Stimulated activated CD4-positive, alpha-beta T cell treated with anti-CD3 and anti-CD28 coated beads, Interleukin-2, amount 100 ng/mL, for 48 hours (primary cell): ENCODE measurements around the gene ANGEL2.
"Not testable (repeated sequence)": the region's sequence is repeated elsewhere in the genome, so short reads cannot be mapped to it uniquely, and the experiment has no call there.

ENCODE experiments used
- DNase-seq, 2 donors: peaks; one replicate each; pipeline ENCODE4 v3.0.0-alpha.2; 2020

ANGEL2 gene

GRCh38 chr1:212974711-212975110 is 41.0 kb downstream of the ANGEL2 start:
- no peak for DNase-seq

DNA sequence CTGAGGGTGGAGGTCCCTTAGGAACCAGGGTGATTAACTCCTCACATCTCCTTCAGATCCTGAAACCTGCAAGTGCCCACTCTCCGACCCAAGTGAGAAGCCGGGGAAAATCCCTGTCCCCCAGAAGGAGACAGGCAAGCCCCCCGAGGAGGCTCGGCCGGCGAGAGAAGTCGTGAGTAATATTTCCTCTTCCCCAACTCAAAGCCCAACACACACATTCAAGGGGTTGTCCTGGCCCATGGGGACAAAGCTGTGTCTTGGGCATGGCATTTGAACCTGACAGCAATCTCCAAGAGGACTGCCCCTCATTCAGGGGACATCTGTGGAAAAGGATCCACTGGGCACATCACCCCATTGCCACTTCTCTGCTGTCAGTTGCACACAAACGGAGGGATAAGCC is 41.8 kb downstream of the ANGEL2 start:
- DNase-seq = no peak

DNA sequence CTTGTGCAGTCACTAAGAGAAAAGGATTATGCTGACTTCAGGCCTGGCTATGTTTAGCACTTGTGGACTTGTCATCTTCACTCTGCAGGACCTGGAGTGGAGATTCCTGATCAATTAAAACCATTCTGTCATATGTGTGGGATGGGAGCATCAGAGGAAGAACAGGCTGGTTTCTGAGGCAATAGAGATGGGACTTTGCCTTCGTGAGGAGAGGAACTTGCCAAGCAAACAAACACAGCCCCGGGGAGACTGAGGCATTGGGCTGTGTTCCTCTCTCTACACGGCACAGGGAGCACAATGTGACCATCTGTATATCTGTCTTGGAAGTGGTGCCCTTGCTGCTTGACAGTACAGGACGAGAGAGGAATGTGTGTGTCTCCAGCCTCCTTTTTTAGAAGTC is 42.2 kb downstream of the ANGEL2 start:
- DNase-seq = no peak

- DNase-seq = no peak
Measured at GRCh38 chr1:212971312-212971711, 44.4 kb downstream of the ANGEL2 start.

GRCh38 chr1:212970085-212970484 is 45.6 kb downstream of the ANGEL2 start:
- DNase-seq = no peak

DNA sequence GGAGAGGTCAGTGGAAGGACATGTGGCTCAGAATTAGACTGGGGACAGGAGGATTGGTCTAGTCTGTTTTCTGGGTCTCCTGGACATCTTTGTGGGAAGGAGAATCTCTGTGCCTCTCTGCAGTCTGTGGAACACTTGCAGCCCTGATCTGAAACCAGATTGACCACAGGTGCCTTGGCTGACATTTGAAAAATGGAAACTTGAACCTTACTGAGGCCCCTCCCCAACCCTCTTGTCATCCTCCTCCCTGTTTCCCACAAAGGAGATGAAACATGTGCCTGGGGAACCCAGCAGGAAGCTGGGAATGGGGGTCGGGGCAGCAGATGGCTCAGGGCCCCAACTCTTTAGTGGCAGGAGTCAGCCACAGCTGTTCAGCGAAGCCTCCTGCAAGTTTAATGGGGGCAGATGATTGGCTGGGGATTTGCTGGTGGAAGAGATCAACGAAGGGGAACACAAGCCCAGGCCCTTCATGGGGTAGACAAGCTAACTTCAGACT is 47.3 kb downstream of the ANGEL2 start:
- no peak for DNase-seq

DNA sequence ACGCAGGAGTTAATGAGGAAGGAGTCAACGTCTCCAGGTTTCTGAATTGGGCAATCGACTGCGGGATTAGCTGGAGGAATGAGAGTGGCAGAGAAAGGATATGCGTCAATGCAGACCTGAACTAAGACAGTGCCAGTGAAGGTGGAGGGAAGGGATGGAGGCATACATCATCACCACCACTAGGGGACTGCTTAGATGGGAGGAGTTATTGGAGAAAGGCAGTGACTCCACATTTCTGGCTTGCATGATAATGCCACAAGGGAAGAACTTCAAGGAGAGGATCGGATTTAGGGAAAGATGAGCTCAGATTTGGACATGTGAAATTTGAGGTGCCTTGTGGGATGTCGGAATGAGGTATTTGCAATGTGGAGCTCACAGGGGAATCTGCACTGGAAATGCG is 47.9 kb downstream of the ANGEL2 start:
- DNase-seq = no peak

DNA sequence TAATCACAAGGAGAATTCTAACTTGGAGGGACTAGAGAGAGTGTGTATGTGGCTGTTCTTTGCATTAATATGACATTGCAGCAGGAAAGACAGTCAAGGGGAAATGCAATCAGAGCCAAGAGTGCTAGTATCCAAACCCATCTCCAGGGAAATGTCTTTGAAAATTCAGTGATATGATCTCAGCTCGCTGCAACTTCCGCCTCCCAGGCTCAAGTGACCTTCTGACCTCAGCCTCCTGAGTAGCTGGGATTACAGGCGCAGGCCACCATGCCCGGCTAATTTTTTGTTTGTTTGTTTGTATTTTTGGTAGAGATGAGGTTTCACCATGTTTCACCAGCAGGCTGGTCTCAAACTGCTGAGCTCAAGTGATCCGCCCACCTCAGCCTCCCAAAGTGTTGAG is 49.1 kb downstream of the ANGEL2 start:
- DNase-seq = no peak

- not testable (repeated sequence) for DNase-seq
Measured at GRCh38 chr1:212964993-212965392, 50.7 kb downstream of the ANGEL2 start.

- DNase-seq = no peak
Measured at GRCh38 chr1:212964102-212964501, 51.6 kb downstream of the ANGEL2 start.

GRCh38 chr1:212962509-212962908 is 53.2 kb downstream of the ANGEL2 start:
- no peak for DNase-seq

- DNase-seq = no peak
Measured at GRCh38 chr1:212960932-212961331, 54.7 kb downstream of the ANGEL2 start.

DNA sequence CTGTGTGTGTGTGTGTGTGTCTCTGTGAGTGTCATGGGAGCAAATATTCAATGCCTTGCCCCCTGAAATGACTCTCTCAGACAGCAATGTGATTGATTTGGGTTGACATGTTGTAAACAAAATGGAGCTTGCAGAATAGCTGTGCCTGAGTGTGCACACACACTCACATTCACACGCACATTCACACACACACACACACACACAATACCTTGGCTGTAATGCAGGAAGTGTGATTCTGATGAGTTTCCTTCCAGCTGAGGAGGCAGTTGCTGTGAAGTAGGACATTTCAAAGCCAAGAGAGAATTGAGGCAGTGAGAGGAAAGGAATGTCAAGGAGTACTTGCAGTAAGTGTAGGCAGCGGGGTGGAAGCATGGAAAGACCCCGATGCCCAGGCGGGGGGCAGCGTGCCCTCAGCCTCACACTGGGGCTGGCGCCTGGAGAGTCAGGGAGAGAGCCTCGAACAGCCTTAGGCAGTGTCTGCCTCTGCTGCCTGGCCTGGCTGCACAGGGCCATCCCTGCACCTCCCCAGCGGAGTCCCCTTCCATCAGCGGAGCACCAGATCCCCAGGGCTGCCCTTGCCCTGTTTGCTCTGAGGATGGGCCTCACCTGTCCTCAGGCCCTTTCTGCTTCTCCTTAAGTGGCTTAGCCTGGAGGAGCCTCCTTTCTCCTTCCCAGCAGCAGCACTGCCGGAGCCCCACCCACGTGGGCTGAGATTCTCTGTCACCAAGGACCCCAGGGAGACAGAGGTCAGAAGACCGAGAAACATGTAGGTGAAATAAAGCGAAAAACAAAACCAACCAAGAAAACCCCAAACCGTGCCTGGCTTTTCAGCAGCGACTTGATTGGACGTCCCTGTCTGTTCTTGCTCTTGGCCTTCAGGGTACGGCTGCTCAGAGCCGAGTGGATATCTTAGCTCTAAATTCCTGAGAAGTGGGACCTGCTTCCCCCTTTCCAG is 56.1 kb downstream of the ANGEL2 start:
- DNase-seq = no peak

GRCh38 chr1:212958175-212958574 is 57.5 kb downstream of the ANGEL2 start:
- no peak for DNase-seq

- DNase-seq = no peak
Measured at GRCh38 chr1:212957546-212957945, 58.1 kb downstream of the ANGEL2 start.

- no peak for DNase-seq
Measured at GRCh38 chr1:212955961-212956620, 59.6 kb downstream of the ANGEL2 start.

- no peak for DNase-seq
Measured at GRCh38 chr1:212955098-212955497, 60.6 kb downstream of the ANGEL2 start.

GRCh38 chr1:212954514-212954913 is 61.2 kb downstream of the ANGEL2 start:
- DNase-seq = no peak

DNA sequence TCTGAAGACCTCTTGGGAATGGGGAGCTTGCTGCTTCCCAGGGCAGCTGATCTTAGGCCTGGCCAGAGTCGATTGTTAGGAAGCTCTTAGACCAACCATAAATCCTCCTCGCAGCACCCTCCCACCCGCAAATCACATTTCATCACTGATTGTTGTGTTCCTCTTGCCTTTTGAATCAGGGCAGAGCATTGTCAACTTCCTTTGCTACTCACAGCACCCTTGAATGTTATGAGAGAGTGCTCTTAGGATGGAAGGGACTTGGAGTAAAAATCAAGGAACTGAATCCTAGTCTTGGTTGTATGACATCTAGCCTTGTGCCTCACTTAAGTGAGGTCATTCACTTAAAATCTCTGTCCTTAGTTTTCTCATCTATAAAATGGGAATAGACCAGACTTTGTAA is 62.3 kb downstream of the ANGEL2 start:
- no peak for DNase-seq

- no peak for DNase-seq
Measured at GRCh38 chr1:212952641-212952976, 63.1 kb downstream of the ANGEL2 start.

DNA sequence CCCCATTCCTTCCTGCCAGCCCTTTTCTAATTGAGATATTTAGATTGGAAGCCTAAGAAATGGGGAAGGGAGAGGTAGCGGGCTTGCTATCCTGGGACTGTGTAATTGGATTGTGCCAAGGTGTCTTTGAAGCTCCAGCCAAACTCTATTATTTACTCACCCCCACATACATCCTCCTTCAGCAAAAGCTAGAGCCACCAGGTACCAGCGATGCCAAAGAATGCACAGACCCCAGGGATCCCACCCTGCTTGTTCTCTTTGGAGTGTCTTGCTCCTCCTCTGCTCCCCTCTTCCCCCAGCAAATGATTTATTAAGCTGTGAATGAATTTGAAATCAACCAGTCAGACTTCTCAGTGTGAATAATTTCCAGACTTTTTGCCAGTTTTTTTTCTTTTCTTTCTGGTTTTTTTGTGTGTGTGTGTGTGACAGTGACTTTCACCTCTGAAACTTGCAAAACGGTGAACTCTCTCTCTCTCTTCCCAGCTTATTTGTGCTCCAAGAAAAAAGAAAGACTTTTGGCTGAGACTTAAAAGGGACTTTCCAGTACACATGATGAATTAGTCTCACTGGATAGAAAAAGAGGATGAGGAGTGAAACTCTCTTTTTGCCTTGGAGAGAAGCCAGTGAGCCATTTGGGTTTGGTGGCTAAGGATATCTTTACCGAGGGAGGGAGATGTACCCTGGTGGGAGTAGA is 63.6 kb downstream of the ANGEL2 start:
- DNase-seq = no peak

- peak in 1 of 2 donors; percentile 5 for DNase-seq
Measured at GRCh38 chr1:212951126-212951946, 64.3 kb downstream of the ANGEL2 start.
